ENCODE data around the gene TSHZ2. TPM values are rescaled to one million over a fixed set of nuclear protein-coding genes. Genes with fewer than 3 reads are reported as not detected.

Gene TSHZ2
- total RNA-seq, 1 experiment from 2014 or later: 0.07 TPM

- Histone ChIP-seq H3K4me2 (ENCODE audit: low read length) (no peak overlapping the region), H3K36me3 (ENCODE audit: control insufficient read depth in 1 of 2, insufficient read depth in 2 of 2, low read length in 2 of 2) (no peaks in the 10 kb centered on the region), H3K4me1 (ENCODE audit: control insufficient read depth in 1 of 2, insufficient read depth in 2 of 2, low read length in 2 of 2) (no peaks in the 10 kb centered on the region), H3K4me3 (replicated peaks in 1 of 2; ENCODE audit: low read depth in 1 of 2, low read length in 2 of 2) (no peak overlapping the region), H3K27ac (ENCODE audit: low read depth, low read length) (no peak overlapping the region), H3K27me3 (ENCODE audit: insufficient read depth, low read length) (no peaks in the 10 kb centered on the region), H3K9me2 (ENCODE audit: insufficient read depth) (no peaks in the 10 kb centered on the region), H4K20me1 (ENCODE audit: insufficient read depth) (no peaks in the 10 kb centered on the region), H3K9me3 (ENCODE audit: control insufficient read depth in 1 of 2, insufficient read depth in 1 of 2, low read depth in 1 of 2, low read length in 2 of 2) (no peaks in the 10 kb centered on the region), H3K9ac (ENCODE audit: low read length) (no peak overlapping the region), H2AFZ (ENCODE audit: low read depth, low read length, poor library complexity, severe bottlenecking) (no peak overlapping the region), H3K79me2 (ENCODE audit: insufficient read depth, low read length) (no peaks in the 10 kb centered on the region)
- ATAC-seq: no peak
- CTCF ChIA-PET: no interaction called here
- intact Hi-C loops (cut with micrococcal nuclease): no loop called here
- POLR2A ChIA-PET: no interaction called here
- no peak for DNase-seq (ENCODE audit: low read depth, low spot score)
- RAD21 ChIA-PET (ENCODE audit: low non-redundant PET in 1 of 2, low total read pairs in 2 of 2, uncharacterized antibody in 2 of 2, unreplicated experiment in 2 of 2): no interaction called here
- BruUV-seq (replicated peaks): no TSS peak
- TF ChIP-seq TCF7L2 (IDR thresholded peaks at IDR 0.05; ENCODE audit: borderline replicate concordance, extremely low read depth, insufficient read depth, insufficient read length): no peak
- TF ChIP-seq FOSL1 (IDR thresholded peaks at IDR 0.05; ENCODE audit: low read depth): no peak
- no peak for TF ChIP-seq SP1 (IDR thresholded peaks at IDR 0.05; ENCODE audit: low read depth)
- TF ChIP-seq JUND (IDR thresholded peaks at IDR 0.05): no peak
- no peak for TF ChIP-seq EZH2 (IDR thresholded peaks at IDR 0.05)
- TF ChIP-seq POLR2A (IDR thresholded peaks at IDR 0.05; ENCODE audit: borderline replicate concordance, extremely low read depth, insufficient read depth, insufficient read length): no peak
- no peak for TF ChIP-seq ZBTB33 (IDR thresholded peaks at IDR 0.05; ENCODE audit: extremely low read depth, insufficient replicate concordance, low read length)
- TF ChIP-seq CBX3 (IDR thresholded peaks at IDR 0.05; ENCODE audit: low read depth): no peak
- TF ChIP-seq RAD21 (IDR thresholded peaks at IDR 0.05; ENCODE audit: low read depth): no peak
- TF ChIP-seq CEBPB (IDR thresholded peaks at IDR 0.05; ENCODE audit: low read depth): no peak
Measured at GRCh38 chr20:53013183-53013582, 41.0 kb downstream of the TSHZ2 start.

- Histone ChIP-seq H3K9me2 (ENCODE audit: insufficient read depth) (no peaks in the 10 kb centered on the region), H3K4me1 (ENCODE audit: control insufficient read depth in 1 of 2, insufficient read depth in 2 of 2, low read length in 2 of 2) (no peaks in the 10 kb centered on the region), H3K79me2 (ENCODE audit: insufficient read depth, low read length) (no peaks in the 10 kb centered on the region), H3K9ac (ENCODE audit: low read length) (no peak overlapping the region), H3K4me2 (ENCODE audit: low read length) (no peak overlapping the region), H4K20me1 (ENCODE audit: insufficient read depth) (no peaks in the 10 kb centered on the region), H3K4me3 (replicated peaks in 1 of 2; ENCODE audit: low read depth in 1 of 2, low read length in 2 of 2) (no peak overlapping the region), H2AFZ (ENCODE audit: low read depth, low read length, poor library complexity, severe bottlenecking) (no peak overlapping the region), H3K9me3 (ENCODE audit: control insufficient read depth in 1 of 2, insufficient read depth in 1 of 2, low read depth in 1 of 2, low read length in 2 of 2) (no peaks in the 10 kb centered on the region), H3K36me3 (ENCODE audit: control insufficient read depth in 1 of 2, insufficient read depth in 2 of 2, low read length in 2 of 2) (no peaks in the 10 kb centered on the region), H3K27ac (ENCODE audit: low read depth, low read length) (no peak overlapping the region), H3K27me3 (ENCODE audit: insufficient read depth, low read length) (no peaks in the 10 kb centered on the region)
- intact Hi-C loops (cut with micrococcal nuclease): no loop called here
- no peak for ATAC-seq
- ChIA-PET CTCF (no interaction called here), RAD21 (ENCODE audit: low non-redundant PET in 1 of 2, low total read pairs in 2 of 2, uncharacterized antibody in 2 of 2, unreplicated experiment in 2 of 2) (no interaction called here), POLR2A (no interaction called here)
- BruUV-seq (replicated peaks): no TSS peak
- DNase-seq (ENCODE audit: low read depth, low spot score): no peak
- no peak for TF ChIP-seq ELF1 (IDR thresholded peaks at IDR 0.05; ENCODE audit: borderline replicate concordance, low read depth)
- TF ChIP-seq POLR2A (IDR thresholded peaks at IDR 0.05; ENCODE audit: borderline replicate concordance, extremely low read depth, insufficient read depth, insufficient read length): no peak
- TF ChIP-seq ZBTB33 (IDR thresholded peaks at IDR 0.05; ENCODE audit: extremely low read depth, insufficient replicate concordance, low read length): no peak
- no peak for TF ChIP-seq ATF3 (IDR thresholded peaks at IDR 0.05)
- no peak for TF ChIP-seq SP1 (IDR thresholded peaks at IDR 0.05; ENCODE audit: low read depth)
- no peak for TF ChIP-seq FOSL1 (IDR thresholded peaks at IDR 0.05; ENCODE audit: low read depth)
- TF ChIP-seq ZFX (IDR thresholded peaks at IDR 0.05): no peak
- TF ChIP-seq TCF7L2 (IDR thresholded peaks at IDR 0.05; ENCODE audit: borderline replicate concordance, extremely low read depth, insufficient read depth, insufficient read length): no peak
- TF ChIP-seq JUND (IDR thresholded peaks at IDR 0.05): no peak
- no peak for TF ChIP-seq EZH2 (IDR thresholded peaks at IDR 0.05)
Measured at GRCh38 chr20:53013847-53014246, 41.7 kb downstream of the TSHZ2 start.

All from HCT116 (cell line).